T-helper 17 cell (primary cell): ENCODE data around the gene TMEM131. TPM values are rescaled to one million over a fixed set of nuclear protein-coding genes. Genes with fewer than 3 reads are reported as not detected.

ENCODE experiments used
- ATAC-seq: fragments of 150-1000 bp; cut with Tn5 transposase; 2 replicates; pipeline ENCODE4 v1.10.0; 2021; ENCODE audit warnings: mild to moderate bottlenecking, moderate library complexity
- DNase-seq, 3 donors: peaks; one replicate each; pipeline versions ENCODE4 v3.0.0 to v3.0.0-alpha.2; 2020 to 2021
- H3K9me3 ChIP-seq: one replicate; pipeline ENCODE4 v1.7.0; 2013; ENCODE audit warnings: low read length, mild to moderate bottlenecking; ENCODE audit not compliant: control insufficient read depth, poor library complexity, severe bottlenecking
- H3K27ac Mint-ChIP-seq: one replicate; pipeline ENCODE4 v1.8.0; 2022; ENCODE audit warnings: mild to moderate bottlenecking, moderate library complexity, mixed read lengths
- H3K27me3 Mint-ChIP-seq: one replicate; pipeline ENCODE4 v1.8.0; 2022; ENCODE audit warnings: mixed read lengths
- H3K36me3 Mint-ChIP-seq: one replicate; pipeline ENCODE4 v1.8.0; 2022; ENCODE audit warnings: low read depth, mixed read lengths
- H3K4me1 Mint-ChIP-seq: one replicate; pipeline ENCODE4 v1.8.0; 2022; ENCODE audit warnings: mild to moderate bottlenecking, mixed read lengths
- H3K4me3 Mint-ChIP-seq: one replicate; pipeline ENCODE4 v1.8.0; 2022; ENCODE audit warnings: mild to moderate bottlenecking, moderate library complexity, mixed read lengths
- total RNA-seq, 4 donors: library from RNA in 2 of 4; stranded (reverse) in 2 of 4; gene quantifications; one replicate each; pipeline ENCODE4 v1.2.3 and lab custom pipeline; 2022 to 2026

The TMEM131 gene
- total RNA-seq, 2 donors from 2014 or later: 41.0 to 43.2 TPM

GRCh38 chr2:97708048-97708380 is 287.7 kb downstream of the TMEM131 start:
- no peak overlapping the region for H3K27ac Mint-ChIP-seq
- H3K9me3 ChIP-seq: no peaks in the 10 kb centered on the region
- H3K36me3 Mint-ChIP-seq: no peaks in the 10 kb centered on the region
- no peaks in the 10 kb centered on the region for H3K27me3 Mint-ChIP-seq
- no peak overlapping the region for H3K4me3 Mint-ChIP-seq
- DNase-seq (no peak), ATAC-seq (no peak)
- peaks cover 27% of the 10 kb centered on the region for H3K4me1 Mint-ChIP-seq

GRCh38 chr2:97707362-97708047 is 288.2 kb downstream of the TMEM131 start:
- Mint-ChIP-seq H3K4me3 (no peak overlapping the region), H3K27me3 (no peaks in the 10 kb centered on the region), H3K36me3 (no peaks in the 10 kb centered on the region), H3K27ac (no peak overlapping the region), H3K4me1 (peaks cover 26% of the 10 kb centered on the region)
- DNase-seq (no peak), ATAC-seq (no peak)
- no peaks in the 10 kb centered on the region for H3K9me3 ChIP-seq

DNA sequence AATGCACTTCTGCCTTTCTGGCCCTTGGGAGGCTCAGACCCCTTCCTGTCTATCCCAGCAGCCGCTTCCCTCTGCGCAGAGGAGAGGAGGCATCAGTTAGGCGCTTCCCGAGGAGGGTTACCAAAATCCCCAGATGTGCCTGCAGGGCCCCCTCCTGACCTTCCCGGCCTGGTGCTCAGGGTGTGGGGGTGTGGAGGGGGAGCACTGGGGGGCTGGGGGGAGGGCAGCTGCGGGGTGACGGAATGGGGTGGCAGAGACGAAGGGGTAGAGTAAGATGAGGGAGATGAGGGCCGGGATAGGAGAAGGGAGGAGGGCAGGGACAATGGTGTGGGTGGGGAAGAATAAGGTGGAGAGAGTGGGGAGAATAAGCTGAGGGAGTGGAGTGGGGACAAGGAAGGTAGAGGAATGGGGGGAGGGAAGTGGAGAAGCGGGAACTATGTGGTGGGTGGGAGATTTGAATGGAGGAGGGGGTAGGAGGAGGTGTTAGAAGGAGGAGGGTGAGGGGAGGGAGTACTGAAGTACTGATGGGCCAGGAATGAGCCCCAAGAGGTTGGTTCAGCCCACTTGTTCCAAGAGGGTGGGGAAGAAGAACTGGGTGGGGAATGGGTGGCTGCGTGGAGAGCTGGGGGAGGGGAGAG is 288.9 kb downstream of the TMEM131 start:
- Mint-ChIP-seq H3K27me3 (no peaks in the 10 kb centered on the region), H3K4me3 (no peak overlapping the region), H3K27ac (no peak overlapping the region), H3K4me1 (peaks cover 20% of the 10 kb centered on the region), H3K36me3 (no peaks in the 10 kb centered on the region)
- H3K9me3 ChIP-seq: no peaks in the 10 kb centered on the region
- DNase-seq: no peak
- no peak for ATAC-seq

Other genes with a start within 250 kb of the TMEM131 start
- gene VWA3B, start 91.2 kb upstream of the TMEM131 start, total RNA-seq: not detected